Karpas-422 (cell line): ENCODE results near the gene HSPA4. TPM values are rescaled to one million over a fixed set of nuclear protein-coding genes. Genes with fewer than 3 reads are reported as not detected.

Experiments used
- DNase-seq: peaks from one replicate; pipeline ENCODE4 v3.0.0-alpha.2; 2015
- H2AFZ ChIP-seq: fragments of 200-600 bp; sonication (generic); 2 replicates; pipeline ENCODE4 v1.6.1; 2014; ENCODE audit warnings: antibody characterized with exemption, low read length, mixed read lengths
- H3K27ac ChIP-seq: fragments of 200-600 bp; sonication (generic); 2 replicates; pipeline ENCODE4 v1.5.1; 2014; ENCODE audit warnings: mild to moderate bottlenecking, low read length, moderate library complexity
- H3K27me3 ChIP-seq: fragments of 200-600 bp; sonication (generic); 2 replicates; pipeline ENCODE4 v1.6.1; 2014; ENCODE audit warnings: low read length, mixed read lengths
- H3K36me3 ChIP-seq: fragments of 200-600 bp; sonication (generic); 2 replicates; pipeline ENCODE4 v1.6.1; 2014; ENCODE audit warnings: low read length, mixed read lengths; ENCODE audit not compliant: insufficient read depth
- H3K4me1 ChIP-seq: fragments of 200-600 bp; sonication (generic); 2 replicates; pipeline ENCODE4 v1.6.1; 2014; ENCODE audit warnings: mild to moderate bottlenecking, low read length, mixed read lengths
- H3K4me2 ChIP-seq: fragments of 200-600 bp; sonication (generic); 2 replicates; pipeline ENCODE4 v1.6.1; 2014; ENCODE audit warnings: low read length, low read depth, mild to moderate bottlenecking; ENCODE audit not compliant: poor library complexity, severe bottlenecking
- H3K4me3 ChIP-seq: fragments of 200-600 bp; sonication (generic); 2 replicates; pipeline ENCODE4 v1.5.1; 2014; ENCODE audit warnings: mild to moderate bottlenecking, antibody characterized with exemption, low read length, mixed read lengths
- H3K79me2 ChIP-seq: fragments of 200-600 bp; sonication (generic); 2 replicates; pipeline ENCODE4 v1.6.1; 2014; ENCODE audit warnings: mild to moderate bottlenecking, low read length, mixed read lengths
- H3K9ac ChIP-seq: fragments of 200-600 bp; sonication (generic); 2 replicates; pipeline ENCODE4 v1.6.0; 2014; ENCODE audit warnings: low read length
- H3K9me2 ChIP-seq: fragments of 200-600 bp; sonication (generic), shearing (Covaris generic); replicated peaks from 2 replicates; pipeline ENCODE4 v1.6.0; 2014; ENCODE audit warnings: mild to moderate bottlenecking, low read length, moderate library complexity; ENCODE audit not compliant: insufficient read depth
- H3K9me3 ChIP-seq: fragments of 300-700, 200-600 bp; sonication (generic); 2 replicates; pipeline ENCODE4 v1.6.1; 2014; ENCODE audit warnings: low read length, mixed read lengths
- H4K20me1 ChIP-seq: fragments of 200-600 bp; sonication (generic); 2 replicates; pipeline ENCODE4 v1.6.1; 2014; ENCODE audit warnings: mild to moderate bottlenecking, antibody characterized with exemption, low read length, low read depth; ENCODE audit not compliant: insufficient read depth
- small RNA-seq: library from RNA; depleted of rRNA; stranded (forward); fragments of <200 nt; gene quantifications from one replicate; pipeline ENCODE3, GENCODE V24; 2014
- total RNA-seq: library from RNA; depleted of rRNA; stranded (reverse); fragments of >200 nt; shearing (Covaris generic); gene quantifications from 2 replicates; pipeline ENCODE4 v1.2.3, GENCODE V29; 2014; ENCODE audit warnings: low replicate concordance; rRNA removed

Gene HSPA4
- total RNA-seq, 1 experiment from 2014 or later: 122 TPM

- no peak overlapping the region for H3K9ac ChIP-seq
- H2AFZ ChIP-seq: no peak overlapping the region
- no peak overlapping the region for H3K4me3 ChIP-seq
- no peak overlapping the region for H3K27ac ChIP-seq
- H3K9me2 ChIP-seq: no peaks in the 10 kb centered on the region; the same call in 1 of the 2 replicates
- H3K36me3 ChIP-seq: no peaks in the 10 kb centered on the region
- no peaks in the 10 kb centered on the region for H3K27me3 ChIP-seq
- no peaks in the 10 kb centered on the region for H3K79me2 ChIP-seq
- DNase-seq: peak; percentile 25
- H4K20me1 ChIP-seq: no peaks in the 10 kb centered on the region
- no peak overlapping the region for H3K4me2 ChIP-seq
- H3K9me3 ChIP-seq: no peaks in the 10 kb centered on the region
- H3K4me1 ChIP-seq: peaks cover 4% of the 10 kb centered on the region; the same call in 1 of the 2 replicates
These were observed 99.2 kb downstream of the HSPA4 start for GRCh38 chr5:133150909-133151544.

- no peaks in the 10 kb centered on the region for H3K36me3 ChIP-seq
- no peak overlapping the region for H3K4me3 ChIP-seq
- no peak overlapping the region for H3K9ac ChIP-seq
- H3K79me2 ChIP-seq: no peaks in the 10 kb centered on the region
- DNase-seq: no peak
- H3K9me2 ChIP-seq: no peaks in the 10 kb centered on the region
- peaks cover 4% of the 10 kb centered on the region; the same call in 1 of the 2 replicates for H3K4me1 ChIP-seq
- H3K27me3 ChIP-seq: no peaks in the 10 kb centered on the region
- no peaks in the 10 kb centered on the region for H4K20me1 ChIP-seq
- no peak overlapping the region for H2AFZ ChIP-seq
- H3K4me2 ChIP-seq: no peak overlapping the region
- no peak overlapping the region for H3K27ac ChIP-seq
- no peaks in the 10 kb centered on the region for H3K9me3 ChIP-seq
These were observed 102.7 kb downstream of the HSPA4 start for GRCh38 chr5:133154274-133155075.

DNA sequence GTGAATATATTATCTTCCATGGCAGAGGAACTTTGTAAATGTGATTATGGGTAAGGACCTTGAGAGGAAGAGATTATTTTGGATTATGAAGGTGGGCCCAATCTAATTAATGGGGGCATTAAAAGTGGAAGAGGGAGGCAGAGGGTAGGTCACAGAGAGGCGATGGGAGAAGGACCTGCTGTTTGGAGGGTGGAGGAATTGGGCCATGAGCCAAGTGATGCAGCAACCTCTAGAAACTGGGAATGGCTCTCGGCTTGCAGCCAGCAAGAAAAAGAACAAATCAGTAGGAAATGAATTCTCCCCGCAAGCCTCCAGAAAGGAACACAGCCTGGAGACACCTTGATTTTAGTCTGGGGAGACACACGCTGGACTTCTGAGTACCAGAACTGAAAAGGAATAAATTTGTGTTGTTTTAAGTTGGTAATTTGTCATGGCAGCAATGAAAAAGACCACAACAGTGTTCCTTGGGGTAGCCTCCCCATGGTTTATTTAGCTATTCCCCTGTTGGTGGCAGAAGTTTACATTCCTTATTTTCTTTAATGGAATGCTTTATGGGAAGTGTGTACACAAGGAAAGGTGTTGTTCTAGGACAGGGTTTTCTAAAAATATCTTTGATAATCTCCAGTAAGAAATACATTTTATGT is 103.6 kb downstream of the HSPA4 start:
- H3K27me3 ChIP-seq: no peaks in the 10 kb centered on the region
- H2AFZ ChIP-seq: no peak overlapping the region
- H3K4me3 ChIP-seq: no peak overlapping the region
- no peak for DNase-seq
- H3K9me3 ChIP-seq: no peaks in the 10 kb centered on the region
- H3K4me1 ChIP-seq: peaks cover 4% of the 10 kb centered on the region; the same call in 1 of the 2 replicates
- H3K79me2 ChIP-seq: no peaks in the 10 kb centered on the region
- no peak overlapping the region for H3K4me2 ChIP-seq
- no peak overlapping the region for H3K27ac ChIP-seq
- H3K9me2 ChIP-seq: no peaks in the 10 kb centered on the region
- no peaks in the 10 kb centered on the region for H4K20me1 ChIP-seq
- H3K36me3 ChIP-seq: no peaks in the 10 kb centered on the region
- no peak overlapping the region for H3K9ac ChIP-seq

Small RNAs within 50 kb of the gene (small RNA-seq; reads per million reads assigned to genes)
- gene AC113410.1: not detected
- not detected for gene AC113410.3

Other genes with a start within 250 kb of the HSPA4 start
- gene SOWAHA, start 238.7 kb upstream of the HSPA4 start, total RNA-seq: not detected in 2 replicates
- gene SHROOM1, start 221.4 kb upstream of the HSPA4 start, total RNA-seq: 1.6 and 1.8 TPM in 2 replicates
- gene GDF9, start 185.5 kb upstream of the HSPA4 start, total RNA-seq: 1.2 and 1.5 TPM in 2 replicates
- gene UQCRQ, start 185.4 kb upstream of the HSPA4 start, total RNA-seq: 179 and 182 TPM in 2 replicates
- 3.1 and 6.6 TPM in 2 replicates for gene LEAP2, start 178.3 kb upstream of the HSPA4 start, total RNA-seq
- gene AFF4, start 88.4 kb upstream of the HSPA4 start, total RNA-seq: 20.1 and 34.0 TPM in 2 replicates
- 4.7 and 23.7 TPM in 2 replicates for gene ZCCHC10, start 25.5 kb upstream of the HSPA4 start, total RNA-seq